Activated CD8-positive, alpha-beta memory T cell treated with anti-CD3 and anti-CD28 coated beads for 1 hour (primary cell): Measurements from ENCODE around the gene KIF6.
A peak's percentile ranks its signal among the peaks of the same experiment; 100 is the strongest.

Experiments used
- DNase-seq, 2 donors: peaks; one replicate each; pipeline ENCODE4 v3.0.0-alpha.2; 2020; ENCODE audit warnings: low read depth in 1 of 2; ENCODE audit errors: extremely low read depth in 1 of 2

The KIF6 gene

DNA sequence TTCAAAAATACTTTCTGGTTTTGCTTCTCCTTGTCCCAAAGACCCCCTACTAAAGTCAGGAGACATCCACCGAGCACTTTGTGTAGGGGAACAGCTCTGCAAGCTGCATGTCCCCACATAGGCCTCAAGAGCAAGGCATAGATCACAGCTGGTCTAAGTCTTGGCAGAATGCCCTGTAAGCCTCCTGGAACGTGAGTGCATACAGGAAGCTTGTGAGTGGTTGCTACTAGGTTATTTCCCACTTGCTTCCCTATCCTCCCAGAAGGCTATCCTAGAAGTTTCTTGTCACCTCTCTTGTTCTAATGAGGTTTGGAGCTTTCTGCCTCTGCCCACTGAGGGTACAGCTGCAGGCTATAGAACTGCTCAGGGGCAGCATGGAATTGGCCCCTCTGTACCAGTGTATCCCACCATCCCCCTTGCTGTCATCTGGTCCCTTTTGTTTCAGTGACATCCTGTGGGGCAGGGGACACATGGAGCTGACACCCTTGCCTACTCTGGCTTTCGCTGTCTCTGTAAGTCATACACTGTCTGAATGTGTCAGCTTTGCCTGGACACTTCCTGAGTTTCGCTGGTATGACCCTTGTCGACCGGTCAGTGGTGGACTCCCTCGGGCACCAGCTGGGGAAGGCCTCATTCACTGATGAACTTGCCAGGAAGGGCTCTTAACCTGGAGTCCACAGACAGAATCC, 367.1 kb downstream of the KIF6 start:
- no peak for DNase-seq

DNA sequence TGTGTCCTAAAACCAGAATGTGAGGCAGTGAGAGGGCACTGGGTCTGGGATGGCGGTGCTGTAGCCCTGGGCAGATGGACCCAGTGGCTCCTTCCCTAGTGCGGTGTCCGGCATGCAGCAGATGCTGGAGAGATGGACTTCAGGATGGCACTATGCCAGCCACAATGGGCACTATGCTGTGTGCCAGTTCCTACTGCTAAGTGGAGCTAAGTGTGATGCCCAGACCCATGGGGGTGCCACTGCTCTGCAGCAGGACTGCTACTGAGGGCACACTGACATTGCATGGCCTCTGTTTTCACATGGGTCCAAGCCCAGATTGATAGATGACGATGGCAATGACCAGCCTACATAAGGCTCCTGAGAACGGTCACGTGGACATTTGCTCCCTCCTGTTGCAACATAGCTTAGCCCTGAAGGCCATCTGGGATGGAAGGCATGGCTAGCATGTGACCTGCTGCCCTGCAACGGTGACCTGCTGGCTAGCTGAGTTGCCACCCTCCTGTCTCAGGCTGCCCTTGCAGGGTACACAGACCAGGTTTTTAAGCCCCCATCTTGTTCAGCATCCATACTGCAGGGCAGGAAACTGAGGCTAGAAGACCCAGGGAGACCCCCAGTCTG, 371.4 kb downstream of the KIF6 start:
- DNase-seq, result no peak

DNA sequence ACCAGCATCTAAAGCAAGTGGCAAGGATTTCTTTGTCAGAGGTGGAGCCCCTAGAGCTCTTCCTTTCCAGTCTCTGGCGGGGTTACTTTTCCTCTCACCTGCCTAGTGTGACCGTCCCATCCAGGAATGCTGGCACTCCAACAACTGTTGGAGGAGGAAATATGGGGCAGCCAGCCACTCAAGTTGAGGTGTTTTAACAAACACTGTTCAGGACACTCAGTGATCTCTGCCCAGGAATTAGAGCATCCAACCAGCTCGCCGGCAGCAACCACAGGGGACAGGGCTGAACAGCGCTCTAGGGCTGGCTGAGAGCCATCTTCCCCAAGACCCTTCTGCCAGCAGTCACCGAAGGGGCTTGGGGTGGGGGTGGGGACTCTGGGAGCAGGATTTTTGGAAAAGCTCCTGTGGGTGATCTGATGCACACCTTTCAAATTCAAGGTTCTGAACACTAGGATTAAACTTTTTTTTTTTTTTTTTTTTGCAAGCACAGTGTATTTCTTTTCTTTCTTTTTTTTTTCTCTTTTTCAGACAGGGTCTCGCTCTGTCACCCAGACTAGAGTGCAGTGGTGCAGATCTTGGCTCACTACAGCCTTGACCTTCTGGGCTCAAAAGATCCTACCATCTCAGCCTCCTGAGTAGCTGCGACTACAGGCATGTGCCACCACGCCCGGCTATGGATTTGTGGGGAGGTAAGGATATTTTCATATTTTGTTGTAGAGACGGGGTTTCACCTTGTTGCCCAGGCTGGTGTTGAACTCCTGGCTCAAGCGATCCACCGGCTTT, 374.3 kb downstream of the KIF6 start:
- no peak for DNase-seq

DNA sequence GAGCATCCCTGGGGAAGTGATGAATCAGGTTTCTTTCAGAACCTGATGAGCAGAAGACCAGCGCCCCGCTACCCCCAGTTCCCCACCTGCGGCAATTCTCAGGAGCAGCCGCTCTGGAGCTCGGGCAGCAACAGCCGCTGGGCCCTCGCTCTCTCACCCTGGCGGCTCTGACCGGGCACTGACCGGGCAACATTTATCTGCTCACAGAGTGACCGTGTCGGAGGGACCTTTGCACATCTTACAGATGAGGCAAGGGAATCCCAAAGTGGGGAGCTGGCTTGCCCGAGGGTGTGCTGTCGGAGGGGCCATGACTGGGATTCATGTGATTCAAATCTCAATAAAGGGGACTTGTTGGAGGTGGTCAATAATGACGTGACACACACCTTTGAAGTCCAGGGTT, 376.5 kb downstream of the KIF6 start:
- no peak for DNase-seq

DNA sequence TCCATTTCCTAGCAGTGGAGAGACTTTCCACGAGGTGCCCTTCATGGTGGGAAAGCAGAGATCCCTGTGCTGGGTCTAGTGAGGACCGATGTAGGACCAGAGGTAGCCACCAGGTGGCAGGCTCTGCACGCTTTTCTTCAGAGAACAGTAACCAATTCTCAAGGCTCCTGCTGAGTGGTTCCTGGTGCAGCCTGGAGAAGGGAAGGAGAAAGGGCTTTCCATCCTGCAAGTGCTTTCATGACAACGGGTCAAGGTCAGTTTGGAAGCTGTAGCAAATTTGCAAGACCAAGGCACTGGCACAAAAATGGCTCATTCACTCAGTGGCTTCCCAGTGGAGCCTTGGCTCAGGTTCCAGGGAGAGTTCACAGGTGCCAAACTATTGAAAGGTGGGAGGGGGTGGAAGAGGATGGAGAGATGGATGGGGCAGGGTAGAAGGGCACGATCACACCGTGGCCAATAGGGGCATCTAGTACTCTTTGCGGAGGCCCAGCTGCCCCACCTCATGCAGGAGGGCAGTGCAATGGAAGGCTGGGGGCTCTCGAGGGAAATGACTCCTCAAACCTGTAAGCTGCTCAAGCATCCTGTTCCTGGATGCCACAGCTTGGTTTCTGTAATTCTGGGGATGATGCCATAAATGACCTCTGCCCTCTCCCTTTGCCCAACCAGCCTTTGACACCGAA, 377.2 kb downstream of the KIF6 start:
- peak in 1 of 2 donors; percentile 32 for DNase-seq

DNA sequence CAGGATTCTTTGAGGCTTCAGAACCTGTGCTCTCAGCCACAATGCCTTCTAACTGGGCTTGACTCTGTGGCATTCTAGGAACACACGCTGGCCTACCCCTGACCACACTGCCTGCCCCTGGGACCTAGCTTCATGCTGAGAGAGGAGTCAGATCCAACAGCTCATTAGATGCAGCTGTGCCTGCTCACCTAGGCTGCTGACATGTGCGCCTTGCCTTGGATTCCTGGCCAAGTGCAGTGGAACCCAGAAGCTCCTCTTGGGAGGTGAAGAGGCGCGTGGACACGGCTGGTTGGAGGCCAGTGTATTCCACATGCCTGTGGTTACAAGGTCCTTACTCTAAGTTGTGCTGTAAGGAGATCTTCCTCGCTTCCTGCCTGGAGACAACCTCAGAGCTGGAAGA, 378.0 kb downstream of the KIF6 start:
- no peak for DNase-seq

DNA sequence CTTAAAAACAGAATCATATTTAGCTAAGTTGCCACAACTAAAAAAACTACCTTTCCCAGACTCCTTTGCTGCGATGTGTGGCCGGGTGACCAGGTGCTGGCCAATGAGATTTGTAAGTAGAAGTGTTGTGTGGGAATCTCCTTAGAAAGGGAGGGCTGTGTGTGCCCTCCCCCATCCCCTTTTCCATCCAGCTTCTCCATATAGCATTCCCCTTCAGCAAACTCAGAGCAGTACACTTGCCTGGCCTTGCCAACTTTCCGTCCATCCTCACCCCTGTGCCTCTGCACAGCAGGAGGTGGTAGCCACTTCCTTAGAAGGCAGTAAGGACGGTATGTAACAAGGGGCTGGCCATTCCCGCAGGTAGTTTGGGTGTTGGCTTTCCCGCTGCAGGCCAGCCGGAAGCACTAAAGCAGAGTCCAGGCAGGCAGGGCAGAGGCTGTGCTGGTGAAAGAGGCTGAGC, 380.4 kb downstream of the KIF6 start:
- no peak for DNase-seq

DNA sequence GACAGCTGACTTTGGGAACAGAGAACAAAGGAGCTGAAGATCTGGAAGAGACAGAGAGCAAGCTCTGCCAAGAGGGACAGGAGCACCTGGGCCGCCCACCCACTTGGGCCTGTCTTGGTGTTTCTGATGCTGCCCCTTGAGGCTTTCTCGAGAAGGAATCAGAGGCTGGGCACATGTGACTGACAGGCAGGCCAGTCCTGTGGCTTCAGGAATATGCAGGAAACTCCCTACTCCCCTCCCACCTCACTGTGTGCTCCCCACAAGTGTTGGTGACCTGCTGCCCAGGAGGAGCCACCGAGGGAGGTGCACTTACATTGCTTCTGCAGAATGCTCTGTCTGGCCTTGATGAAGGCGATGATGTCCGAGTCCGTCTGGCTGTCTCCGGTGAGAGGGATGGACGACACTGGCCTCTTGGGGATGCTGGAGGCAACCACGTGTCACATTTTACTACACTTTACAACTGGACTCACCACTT, 381.8 kb downstream of the KIF6 start:
- no peak for DNase-seq

DNA sequence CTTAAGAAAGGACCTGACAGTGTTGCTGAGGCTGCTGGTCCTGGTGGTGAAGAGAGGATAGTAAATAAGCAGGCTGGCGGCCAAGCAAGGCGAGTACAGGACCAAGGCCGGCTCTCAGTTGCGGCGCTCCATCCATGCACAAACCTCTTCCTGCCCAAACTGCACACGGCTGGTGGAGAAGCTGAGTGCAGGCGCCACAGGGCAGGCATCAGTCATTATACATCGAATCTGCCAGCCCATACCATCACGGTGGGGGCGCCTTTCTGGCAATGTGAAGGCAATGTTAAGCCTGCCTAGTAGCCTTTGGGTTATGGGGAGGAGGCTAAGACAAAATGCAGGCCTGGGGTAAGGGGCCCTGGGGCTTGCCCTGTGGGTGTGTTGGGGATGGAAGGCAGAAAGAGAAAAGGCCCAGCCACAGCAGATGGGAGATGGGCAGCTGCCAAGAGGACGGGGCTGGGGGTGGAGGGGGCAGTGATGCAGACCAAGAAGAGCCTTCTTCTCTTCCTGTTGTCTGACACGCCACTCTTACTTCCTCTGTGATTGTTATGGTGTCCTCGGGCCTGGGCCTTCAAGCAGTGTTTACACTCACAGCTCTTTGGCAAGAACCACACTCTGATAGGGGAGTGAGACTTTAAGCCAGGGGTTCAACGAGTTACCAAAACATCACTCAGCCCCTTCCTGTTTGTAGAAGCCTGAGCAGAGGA, 382.4 kb downstream of the KIF6 start:
- no peak for DNase-seq

DNA sequence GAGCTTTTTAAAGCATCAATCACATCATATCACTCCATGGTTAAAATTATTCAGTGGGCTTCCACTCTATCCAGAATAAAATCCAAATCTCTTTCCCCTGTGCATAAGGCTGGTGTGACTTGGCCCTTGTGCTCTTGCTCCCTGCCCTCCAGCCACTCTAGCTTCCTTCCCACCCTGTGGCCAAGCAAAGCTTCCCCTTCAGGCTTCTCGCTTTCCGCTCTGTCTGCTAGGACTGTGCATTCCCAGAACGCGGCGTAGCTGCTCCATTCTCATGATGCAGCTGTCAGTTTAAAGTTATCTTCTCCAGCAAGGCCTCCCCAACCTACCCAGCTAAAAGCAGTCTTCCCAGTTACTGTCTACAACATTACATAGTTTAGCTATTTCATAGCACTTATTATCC, 383.3 kb downstream of the KIF6 start:
- DNase-seq, result no peak

DNA sequence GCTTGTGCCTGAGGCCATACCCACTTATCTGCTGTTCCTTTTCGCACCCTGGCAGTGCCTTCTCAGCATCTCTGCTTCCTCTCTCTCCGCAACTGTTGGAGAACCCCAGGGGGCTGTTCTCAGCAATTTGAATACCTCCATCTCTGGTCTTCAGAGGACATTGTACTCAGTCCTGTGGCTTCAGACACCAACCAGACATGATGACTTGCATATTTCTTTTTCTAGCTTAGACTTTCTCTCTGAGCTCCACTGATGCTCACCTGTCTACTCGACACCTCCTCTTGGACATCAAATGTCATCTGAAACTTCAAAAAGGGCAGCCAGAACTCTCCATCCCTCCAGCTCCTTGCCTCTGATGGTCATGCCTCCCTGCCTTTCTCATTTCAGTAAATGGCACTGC, 383.9 kb downstream of the KIF6 start:
- no peak for DNase-seq

DNA sequence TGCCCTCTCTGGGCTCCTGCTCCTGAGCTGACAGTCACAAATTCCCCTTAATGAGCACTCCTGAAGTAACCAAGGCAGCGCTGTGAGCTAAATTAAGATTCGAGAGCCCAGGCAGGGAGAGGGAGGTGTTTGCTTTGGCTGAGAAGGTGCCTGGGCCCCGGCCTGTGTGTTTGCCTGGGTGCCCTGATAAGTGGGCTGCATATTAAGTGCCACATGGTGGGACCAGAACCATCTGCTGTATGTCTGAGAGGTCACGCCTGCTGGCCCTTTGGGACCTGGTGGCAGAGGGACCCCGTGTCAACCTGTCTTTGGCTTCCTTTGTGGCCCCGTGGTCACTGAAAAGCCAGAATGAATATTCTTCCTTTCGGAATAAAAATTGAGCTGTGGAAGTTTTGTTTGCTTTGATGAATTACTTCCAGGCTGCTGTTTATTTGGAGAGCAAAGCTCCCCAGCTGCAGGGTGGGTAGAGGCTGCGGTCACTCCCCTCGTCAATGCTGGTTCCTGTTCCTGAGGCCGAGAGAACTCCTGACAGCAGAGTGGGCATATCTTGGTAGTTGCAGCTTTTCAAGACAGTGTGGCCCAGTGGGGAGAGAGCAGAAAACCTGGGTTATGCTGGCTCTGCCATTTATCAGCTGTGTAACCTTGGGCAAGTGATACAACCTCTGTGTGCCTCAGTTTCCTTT, 385.2 kb downstream of the KIF6 start:
- DNase-seq, result no peak

DNA sequence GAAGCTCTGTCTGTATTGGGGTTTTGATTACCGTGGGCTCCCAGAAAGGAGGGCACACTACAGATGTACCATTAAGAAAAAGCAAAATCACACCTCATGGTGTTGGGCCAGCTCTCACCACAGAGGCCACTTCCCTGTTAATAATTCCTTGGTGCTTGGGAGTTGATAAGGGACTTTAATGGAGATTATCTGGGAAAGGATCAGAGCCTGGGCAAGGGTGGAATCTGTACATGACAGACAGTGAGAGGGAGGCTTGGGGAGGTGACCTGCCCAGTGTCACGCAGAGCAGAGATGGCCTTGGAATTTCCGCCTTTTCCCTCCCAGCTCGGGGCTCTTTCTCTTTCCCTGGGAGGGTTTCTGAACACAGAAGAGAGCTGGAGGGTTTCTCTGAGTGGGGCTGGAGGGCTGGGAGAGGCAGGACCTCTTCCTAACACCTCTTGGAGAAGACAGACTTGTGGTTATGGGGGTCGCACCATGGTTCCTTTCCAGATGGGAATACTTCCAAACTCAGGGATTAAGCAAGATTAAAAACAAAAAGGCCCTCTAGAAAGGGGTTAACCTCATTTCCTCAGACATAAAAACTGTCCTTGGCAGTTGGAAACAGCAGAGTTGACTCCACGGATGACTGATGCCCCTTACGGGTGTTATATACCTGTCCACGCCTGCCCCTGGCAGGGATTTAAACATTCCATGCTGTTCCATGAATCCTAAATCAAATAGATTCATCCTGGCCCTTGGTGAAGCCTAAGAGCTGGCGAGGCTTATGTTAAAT, 385.9 kb downstream of the KIF6 start:
- DNase-seq, result no peak

DNA sequence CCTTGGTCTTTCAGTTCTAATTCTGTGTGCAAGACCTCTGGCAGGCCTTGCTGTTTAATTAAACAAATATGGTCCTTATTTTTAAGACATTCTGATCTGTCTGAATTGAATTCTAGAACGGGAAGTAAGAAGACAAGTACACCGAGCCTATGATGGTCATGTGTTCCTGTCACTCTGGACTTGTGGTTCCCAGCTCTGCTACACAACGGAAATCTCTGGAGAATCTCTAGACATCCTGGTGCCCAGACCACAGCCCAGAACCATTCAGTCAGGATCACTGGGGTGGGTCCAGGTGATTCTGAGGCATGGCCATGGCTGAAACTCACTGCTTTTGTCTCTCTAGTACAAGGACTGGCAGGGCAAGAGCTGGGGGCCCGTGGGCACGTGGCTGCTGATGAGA, 386.8 kb downstream of the KIF6 start:
- DNase-seq, result no peak

DNA sequence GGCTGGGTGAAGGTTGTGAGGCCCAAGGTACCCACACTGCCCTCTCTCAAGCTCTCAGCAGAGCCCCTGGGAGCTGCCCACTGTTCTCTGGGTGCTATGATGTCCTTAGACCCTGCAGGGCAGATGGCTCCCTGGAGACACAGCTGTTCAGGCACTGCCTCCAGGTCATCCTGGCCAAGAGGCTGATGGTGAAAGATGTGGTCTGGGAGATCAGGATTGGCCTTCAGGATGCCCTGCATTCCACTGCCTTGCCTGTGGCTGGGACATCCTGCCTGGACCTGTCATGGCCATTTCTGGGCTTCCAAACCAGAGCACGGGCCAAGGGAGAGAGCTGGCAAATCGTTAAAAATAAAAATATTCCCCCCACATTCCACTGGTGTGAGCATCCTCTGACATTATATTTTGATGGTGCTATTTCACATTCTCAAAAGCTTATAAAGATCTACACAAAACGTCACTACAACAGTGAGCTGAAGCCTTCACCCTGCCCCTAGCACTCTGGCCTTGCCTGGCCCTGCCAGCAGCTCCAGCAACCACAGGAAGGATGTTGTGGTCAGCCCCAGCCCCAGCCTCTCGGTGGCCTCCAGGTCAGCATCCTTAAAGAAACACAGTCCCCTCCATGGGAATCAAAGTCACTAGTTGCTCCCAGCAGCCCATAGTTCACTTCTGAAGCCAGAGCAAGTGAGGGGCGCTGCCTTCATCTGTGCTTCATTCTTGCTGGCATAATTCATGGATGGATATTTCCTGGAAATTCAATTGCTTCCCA, 389.2 kb downstream of the KIF6 start:
- no peak for DNase-seq

DNA sequence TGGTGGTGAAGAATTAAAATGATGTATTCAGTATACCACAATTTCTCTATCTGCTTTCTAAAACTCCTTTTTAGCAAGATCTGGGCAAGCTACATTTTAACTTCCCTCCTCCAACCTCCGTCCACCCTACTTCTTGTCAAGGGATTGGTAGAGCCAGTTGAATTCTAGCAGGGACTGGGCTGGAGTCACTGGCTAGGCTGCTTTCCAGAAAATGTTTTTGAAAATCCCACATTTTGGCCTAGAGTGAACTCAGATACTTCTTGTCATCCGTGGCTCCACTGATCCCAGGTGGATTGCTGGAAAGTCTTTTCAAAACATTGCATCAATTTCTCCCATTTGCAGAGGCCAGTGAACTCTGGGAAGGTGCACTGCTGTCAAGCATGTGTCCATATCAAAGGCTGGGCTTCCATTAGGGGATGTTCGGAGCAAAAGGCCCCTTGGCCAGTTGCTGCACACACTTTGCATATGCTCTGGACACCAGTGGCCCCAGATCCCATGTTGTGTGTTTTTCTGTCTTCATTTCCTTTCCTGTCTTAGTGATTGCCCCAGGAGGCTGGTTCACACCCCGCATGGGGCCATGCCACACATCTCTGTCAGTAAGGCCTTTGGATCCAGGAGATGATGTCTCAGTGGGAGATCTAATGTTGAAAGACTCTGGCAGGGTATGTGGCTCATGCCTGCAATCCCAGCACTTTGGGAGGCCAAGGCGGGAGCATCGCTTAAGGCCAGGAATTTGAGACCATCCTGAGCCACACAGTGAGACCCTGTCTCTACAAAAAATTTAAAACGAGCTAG, 391.4 kb downstream of the KIF6 start:
- no peak for DNase-seq

DNA sequence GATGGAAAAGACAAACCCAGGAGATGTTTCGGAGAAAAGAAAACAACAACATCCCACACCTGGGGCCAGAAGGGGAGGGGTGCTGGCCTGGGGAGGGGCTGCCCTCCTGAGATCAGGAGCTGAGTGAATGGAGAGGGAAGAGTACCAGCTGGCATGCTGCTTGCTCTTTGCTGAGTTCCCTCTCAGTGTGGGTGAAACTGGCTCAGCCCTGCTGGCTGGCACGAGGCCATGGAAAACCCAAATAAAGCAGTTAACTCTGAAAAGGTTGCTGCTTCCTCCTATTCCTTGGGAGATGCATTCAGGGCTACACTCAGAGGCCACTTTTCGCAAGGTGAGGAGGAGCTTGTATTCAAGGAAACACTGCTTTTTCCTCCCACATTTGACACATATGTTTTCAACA, 394.7 kb downstream of the KIF6 start:
- DNase-seq, result no peak

DNA sequence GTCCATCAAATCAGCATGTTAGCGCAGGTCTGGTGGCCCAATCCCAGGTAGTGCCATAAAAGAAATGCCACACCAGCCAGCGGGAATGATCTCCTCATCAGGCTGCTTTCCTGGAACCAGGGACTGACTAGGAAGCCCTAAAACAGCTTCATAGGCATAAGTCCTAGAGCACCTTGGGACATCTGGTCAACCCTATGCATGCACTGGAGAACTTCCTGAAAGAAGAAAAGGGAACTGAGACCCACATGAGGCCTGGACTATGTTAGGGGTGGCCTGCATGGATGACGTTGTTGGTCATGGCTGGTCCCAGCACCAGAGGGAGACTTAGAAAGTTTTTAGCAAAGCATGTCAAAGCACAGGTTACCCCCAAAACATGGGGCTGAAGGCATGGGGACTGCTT, 395.2 kb downstream of the KIF6 start:
- no peak for DNase-seq
